HepG2 (cell line): Measurements from ENCODE around the gene SRPK3. TPM values are rescaled to one million over a fixed set of nuclear protein-coding genes. Genes with fewer than 3 reads are reported as not detected.

Experiments
- ATAC-seq: fragments of 200-7000 bp; cut with Tn5 transposase; 3 replicates; pipeline ENCODE4 v1.9.1; 2020; ENCODE audit warnings: mild to moderate bottlenecking, moderate library complexity
- BruUV-seq: library from RNA; stranded (reverse); fragments of 400-500 nt; replicated peaks from 2 replicates; lab custom pipeline; 2021; lab: Mats Ljungman, UMichigan
- CTCF ChIA-PET: fragments of 300-600 bp; formaldehyde crosslinking; extraction: SDS; loops from one replicate; lab custom pipeline; 2021; ENCODE audit warnings: low total read pairs, inconsistent platforms, low intra/inter-chr PET ratio; lab: Yijun Ruan, JAX
- POLR2A ChIA-PET: fragments of 350-600 bp; sonication (Branson Sonifier 250); formaldehyde crosslinking; loops from one replicate; lab custom pipeline; 2020; ENCODE audit warnings: antibody characterized with exemption, inconsistent platforms; lab: Yijun Ruan, JAX
- DNase-seq: peaks from one replicate; pipeline ENCODE4 v3.0.0-alpha.2; 2015; ENCODE audit warnings: low spot score
- FAIRE-seq: peaks from 3 replicates; lab custom pipeline; 2011; peaks lifted over from hg19 to GRCh38; lab: Jason Lieb, UNC
- H2AFZ ChIP-seq: one replicate; pipeline ENCODE4 v1.6.1; 2011; ENCODE audit warnings: low read length, inconsistent platforms
- H3K27ac ChIP-seq: fragments of 300-600 bp; 3 replicates; pipeline ENCODE4 v1.8.0; 2011; ENCODE audit warnings: mixed run types, mild to moderate bottlenecking, mixed read lengths, low read length, inconsistent platforms; ENCODE audit not compliant: insufficient read depth; ENCODE audit errors: extremely low read length
- H3K27me3 ChIP-seq, 2 experiments: fragments of 200-600 bp in 1 of 2; 2 replicates in 1 of 2; 3 replicates in 1 of 2; pipeline versions ENCODE4 v1.6.0 to v1.8.0; 2011; ENCODE audit warnings: low read length in 2 of 2, mild to moderate bottlenecking in 2 of 2, moderate library complexity in 2 of 2, inconsistent platforms in 1 of 2; ENCODE audit not compliant: insufficient read depth in 2 of 2, control insufficient read depth in 1 of 2
- H3K36me3 ChIP-seq, 2 experiments: fragments of 200-600 bp in 1 of 2; replicated peaks in 1 of 2; 2 replicates in 1 of 2; 3 replicates in 1 of 2; pipeline versions ENCODE4 v1.5.1 to v1.8.0; 2011; ENCODE audit warnings: low read length in 2 of 2, inconsistent platforms in 1 of 2; ENCODE audit not compliant: insufficient read depth in 2 of 2, control insufficient read depth in 1 of 2
- H3K4me1 ChIP-seq: 2 replicates; pipeline ENCODE4 v1.5.1; 2012; ENCODE audit warnings: low read length, inconsistent platforms; ENCODE audit not compliant: insufficient read depth
- H3K4me2 ChIP-seq: 2 replicates; pipeline ENCODE4 v1.6.0; 2011; ENCODE audit warnings: low read depth, low read length, inconsistent platforms
- H3K4me3 ChIP-seq, 3 experiments: fragments of 200-600 bp in 1 of 3; sonication (generic), shearing (Covaris generic) in 1 of 3; replicated peaks in 1 of 3; 2 replicates each; pipeline ENCODE4 v1.5.1; 2011 to 2016; ENCODE audit warnings: low read length in 3 of 3, inconsistent platforms in 2 of 3, low read depth in 2 of 3, mild to moderate bottlenecking in 2 of 3, control low read depth in 1 of 3, mixed read lengths in 1 of 3; ENCODE audit not compliant: insufficient read depth in 1 of 3
- H3K79me2 ChIP-seq: one replicate; pipeline ENCODE4 v1.6.1; 2011; ENCODE audit warnings: low read length, inconsistent platforms; ENCODE audit not compliant: insufficient read depth
- H3K9ac ChIP-seq: 2 replicates; pipeline ENCODE4 v1.6.0; 2011; ENCODE audit warnings: mild to moderate bottlenecking, low read depth, low read length, inconsistent platforms; ENCODE audit not compliant: insufficient read depth
- H3K9me3 ChIP-seq: 2 replicates; pipeline ENCODE4 v1.5.1; 2012; ENCODE audit warnings: mild to moderate bottlenecking, low read length
- H4K20me1 ChIP-seq: 2 replicates; pipeline ENCODE4 v1.6.0; 2011; ENCODE audit warnings: inconsistent platforms, mild to moderate bottlenecking, low read length, moderate library complexity; ENCODE audit not compliant: insufficient read depth
- BRCA1 ChIP-seq: sonication (generic); formaldehyde crosslinking; IDR thresholded peaks from 2 replicates; pipeline ENCODE4 v1.4.0; 2020; ENCODE audit warnings: missing genetic modification reagents
- FOXO1 ChIP-seq: sonication (generic); formaldehyde crosslinking; IDR thresholded peaks from 2 replicates; pipeline ENCODE4 v1.4.0; 2020; ENCODE audit warnings: missing genetic modification reagents
- NFE2L2 ChIP-seq: fragments of 150-350 bp; IDR thresholded peaks from 2 replicates; pipeline ENCODE4 v1.6.1; 2014; ENCODE audit warnings: low read length
- SETDB1 ChIP-seq: sonication (generic); formaldehyde crosslinking; IDR thresholded peaks from 2 replicates; pipeline ENCODE4 v1.5.1; 2020; ENCODE audit warnings: missing genetic modification reagents, mild to moderate bottlenecking, borderline replicate concordance
- TCF7L2 ChIP-seq: IDR thresholded peaks from 2 replicates; pipeline ENCODE4 v1.6.1; 2011; ENCODE audit warnings: mild to moderate bottlenecking, low read depth, low read length, moderate library complexity
- THAP9 ChIP-seq: sonication (generic); formaldehyde crosslinking; IDR thresholded peaks from 2 replicates; pipeline ENCODE4; 2020; ENCODE audit warnings: missing genetic modification reagents, mild to moderate bottlenecking, borderline replicate concordance
- ZBTB37 ChIP-seq: sonication (generic); formaldehyde crosslinking; IDR thresholded peaks from 2 replicates; pipeline ENCODE4 v1.4.0; 2020; ENCODE audit warnings: mild to moderate bottlenecking, missing genetic modification reagents
- ZNF256 ChIP-seq: sonication (generic); formaldehyde crosslinking; conservative IDR thresholded peaks from 2 replicates; pipeline ENCODE4 v1.4.0; 2020; ENCODE audit warnings: missing genetic modification reagents
- ZNF589 ChIP-seq: sonication (generic); formaldehyde crosslinking; conservative IDR thresholded peaks from 2 replicates; pipeline ENCODE4 v1.8.0; 2022; ENCODE audit warnings: mild to moderate bottlenecking, moderate library complexity, missing genetic modification reagents
- ZNF724P ChIP-seq: sonication (generic); formaldehyde crosslinking; IDR thresholded peaks from 2 replicates; pipeline ENCODE4 v1.8.0; 2022; ENCODE audit warnings: missing genetic modification reagents, borderline replicate concordance
- WGBS: methylation state at CpG from one replicate; pipeline ENCODE4 v1.1.6; 2017; ENCODE audit warnings: low lambda C conversion rate; 5-methylcytosine and 5-hydroxymethylcytosine counted together
- in situ Hi-C: cut with HindIII; loops from 2 replicates; pipeline ENCODE4 v1.10.0; 2017; ENCODE audit warnings: low pct_unique_long_range_greater_than_20kb; ENCODE audit not compliant: extremely low pct_ligation_motif_present
- intact Hi-C: fragments of 100-400 bp; cut with micrococcal nuclease; formaldehyde crosslinking; loops from one replicate; pipeline ENCODE4 v1.10.0; 2022; ENCODE audit not compliant: unreplicated experiment
- polyA plus RNA-seq, 8 experiments: library from polyadenylated mRNA; depleted of rRNA in 3 of 8; stranded (reverse) in 7 of 8; unstranded in 1 of 8; fragments of >200 nt; fragmentation: Illumina TruSeq in 4 of 8; extraction: Trizol in 4 of 8; gene quantifications; 2 replicates each; pipeline versions ENCODE4 v1.2.1 to v1.2.3, GENCODE V29; 2011 to 2016; ENCODE audit warnings: low read depth in 4 of 8, missing spikeins in 1 of 8, mixed read lengths in 1 of 8; ENCODE audit not compliant: insufficient read depth in 1 of 8
- total RNA-seq, 5 experiments: library from RNA; depleted of rRNA; stranded (reverse); fragments of >200 nt; fragmentation: Illumina TruSeq; extraction: Trizol; gene quantifications; 2 replicates each; pipeline ENCODE4 v1.2.3, GENCODE V29; 2016; ENCODE audit warnings: low read depth in 1 of 5
- TF ChIP-seq, protein P1 (sequence below): sonication (generic); formaldehyde crosslinking; IDR thresholded peaks from 2 replicates; pipeline ENCODE4 v1.4.0; 2020; ENCODE audit warnings: mild to moderate bottlenecking, missing genetic modification reagents
- TF ChIP-seq, protein P2 (sequence below): IDR thresholded peaks from 2 replicates; pipeline ENCODE4 v1.6.1; 2016; ENCODE audit warnings: control low read depth

Gene SRPK3
- total and polyA plus RNA-seq, 2 of the 13 experiments (the other 11 are each of a cell fraction or from before 2014, with no cell fraction given) = 0.22 to 0.30 TPM

GRCh38 chrX:153772316-153773217 lies 8.3 kb upstream of the SRPK3 start:
- DNase-seq = no peak
- Histone ChIP-seq H3K36me3 (no peaks in the 10 kb centered on the region), H3K4me1 (no peaks in the 10 kb centered on the region), H3K9me3 (no peaks in the 10 kb centered on the region), H4K20me1 (no peaks in the 10 kb centered on the region), H2AFZ (no peak overlapping the region), H3K79me2 (no peaks in the 10 kb centered on the region), H3K27ac (no peak overlapping the region), H3K4me2 (no peak overlapping the region), H3K27me3 (no peaks in the 10 kb centered on the region), H3K4me3 (no peak overlapping the region), H3K9ac (no peak overlapping the region)
- POLR2A ChIA-PET = no interaction called here
- no peak for FAIRE-seq
- intact Hi-C loops (no loop called here), in situ Hi-C loops (no loop called here)
- no TSS peak for BruUV-seq
- WGBS = 80% methylated on average over 2 of the region's 21 CpGs
- CTCF ChIA-PET = no interaction called here
- no peak for ATAC-seq
- TF ChIP-seq ZNF589 (CRISPR knock-in tag) = no peak
- TF ChIP-seq BRCA1 = no peak
- TF ChIP-seq, protein P1, sequence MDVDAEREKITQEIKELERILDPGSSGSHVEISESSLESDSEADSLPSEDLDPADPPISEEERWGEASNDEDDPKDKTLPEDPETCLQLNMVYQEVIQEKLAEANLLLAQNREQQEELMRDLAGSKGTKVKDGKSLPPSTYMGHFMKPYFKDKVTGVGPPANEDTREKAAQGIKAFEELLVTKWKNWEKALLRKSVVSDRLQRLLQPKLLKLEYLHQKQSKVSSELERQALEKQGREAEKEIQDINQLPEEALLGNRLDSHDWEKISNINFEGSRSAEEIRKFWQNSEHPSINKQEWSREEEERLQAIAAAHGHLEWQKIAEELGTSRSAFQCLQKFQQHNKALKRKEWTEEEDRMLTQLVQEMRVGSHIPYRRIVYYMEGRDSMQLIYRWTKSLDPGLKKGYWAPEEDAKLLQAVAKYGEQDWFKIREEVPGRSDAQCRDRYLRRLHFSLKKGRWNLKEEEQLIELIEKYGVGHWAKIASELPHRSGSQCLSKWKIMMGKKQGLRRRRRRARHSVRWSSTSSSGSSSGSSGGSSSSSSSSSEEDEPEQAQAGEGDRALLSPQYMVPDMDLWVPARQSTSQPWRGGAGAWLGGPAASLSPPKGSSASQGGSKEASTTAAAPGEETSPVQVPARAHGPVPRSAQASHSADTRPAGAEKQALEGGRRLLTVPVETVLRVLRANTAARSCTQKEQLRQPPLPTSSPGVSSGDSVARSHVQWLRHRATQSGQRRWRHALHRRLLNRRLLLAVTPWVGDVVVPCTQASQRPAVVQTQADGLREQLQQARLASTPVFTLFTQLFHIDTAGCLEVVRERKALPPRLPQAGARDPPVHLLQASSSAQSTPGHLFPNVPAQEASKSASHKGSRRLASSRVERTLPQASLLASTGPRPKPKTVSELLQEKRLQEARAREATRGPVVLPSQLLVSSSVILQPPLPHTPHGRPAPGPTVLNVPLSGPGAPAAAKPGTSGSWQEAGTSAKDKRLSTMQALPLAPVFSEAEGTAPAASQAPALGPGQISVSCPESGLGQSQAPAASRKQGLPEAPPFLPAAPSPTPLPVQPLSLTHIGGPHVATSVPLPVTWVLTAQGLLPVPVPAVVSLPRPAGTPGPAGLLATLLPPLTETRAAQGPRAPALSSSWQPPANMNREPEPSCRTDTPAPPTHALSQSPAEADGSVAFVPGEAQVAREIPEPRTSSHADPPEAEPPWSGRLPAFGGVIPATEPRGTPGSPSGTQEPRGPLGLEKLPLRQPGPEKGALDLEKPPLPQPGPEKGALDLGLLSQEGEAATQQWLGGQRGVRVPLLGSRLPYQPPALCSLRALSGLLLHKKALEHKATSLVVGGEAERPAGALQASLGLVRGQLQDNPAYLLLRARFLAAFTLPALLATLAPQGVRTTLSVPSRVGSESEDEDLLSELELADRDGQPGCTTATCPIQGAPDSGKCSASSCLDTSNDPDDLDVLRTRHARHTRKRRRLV (CRISPR knock-in tag) = no peak
- no peak for TF ChIP-seq THAP9 (CRISPR knock-in tag)
- no peak for TF ChIP-seq TCF7L2
- no peak for TF ChIP-seq ZBTB37 (CRISPR knock-in tag)
- no peak for TF ChIP-seq ZNF724P (CRISPR knock-in tag)
- TF ChIP-seq ZNF256 (CRISPR knock-in tag) = no peak
- TF ChIP-seq, protein P2, sequence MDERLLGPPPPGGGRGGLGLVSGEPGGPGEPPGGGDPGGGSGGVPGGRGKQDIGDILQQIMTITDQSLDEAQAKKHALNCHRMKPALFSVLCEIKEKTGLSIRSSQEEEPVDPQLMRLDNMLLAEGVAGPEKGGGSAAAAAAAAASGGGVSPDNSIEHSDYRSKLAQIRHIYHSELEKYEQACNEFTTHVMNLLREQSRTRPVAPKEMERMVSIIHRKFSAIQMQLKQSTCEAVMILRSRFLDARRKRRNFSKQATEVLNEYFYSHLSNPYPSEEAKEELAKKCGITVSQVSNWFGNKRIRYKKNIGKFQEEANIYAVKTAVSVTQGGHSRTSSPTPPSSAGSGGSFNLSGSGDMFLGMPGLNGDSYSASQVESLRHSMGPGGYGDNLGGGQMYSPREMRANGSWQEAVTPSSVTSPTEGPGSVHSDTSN (CRISPR knock-in tag) = no peak
- TF ChIP-seq FOXO1 (CRISPR knock-in tag) = no peak
- TF ChIP-seq SETDB1 (CRISPR knock-in tag) = no peak
- TF ChIP-seq NFE2L2 = no peak
